GM21381 (cell line): ENCODE results near the gene CD200.

Experiments used
- ATAC-seq: cut with Tn5 transposase; IDR thresholded peaks from one replicate; pipeline ENCODE4 v1.9.1; 2021; ENCODE audit warnings: mild to moderate bottlenecking, moderate library complexity; ENCODE audit not compliant: unreplicated experiment

CD200 gene

DNA sequence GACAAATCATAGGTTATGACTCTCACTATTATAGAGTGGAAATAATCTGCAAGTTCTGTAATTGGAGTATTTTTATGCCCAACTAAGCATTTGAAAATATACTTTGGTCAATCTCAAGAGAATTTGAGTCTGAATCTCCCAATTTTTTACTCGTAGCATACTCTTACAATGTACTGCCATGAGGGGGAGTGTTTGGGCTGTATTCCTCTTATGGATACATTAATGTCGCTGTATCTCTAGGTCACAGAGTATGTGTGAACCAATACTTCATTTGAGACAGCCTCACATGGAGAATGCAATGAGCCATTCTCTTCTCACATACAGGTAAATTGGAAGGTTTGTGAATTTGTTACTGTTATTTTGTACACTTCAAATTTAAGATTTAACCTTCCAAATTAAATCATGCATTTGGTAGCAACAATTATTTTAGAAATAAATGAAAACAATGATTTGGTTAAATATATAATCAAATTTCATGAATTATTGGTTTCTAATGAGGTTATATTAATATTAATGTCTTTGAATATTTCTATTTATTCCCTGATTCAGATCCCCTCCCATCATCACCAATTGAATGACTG is 5.5 kb upstream of the CD200 start:
- peak; percentile 99 for ATAC-seq

- ATAC-seq = no peak
These were observed 1.1 kb upstream of the CD200 start for GRCh38 chr3:112331851-112332250.

- ATAC-seq = peak; percentile 30
These were observed 693 bp downstream of the CD200 start for GRCh38 chr3:112333381-112334317.

GRCh38 chr3:112334691-112335433 is 1.9 kb downstream of the CD200 start:
- no peak for ATAC-seq

DNA sequence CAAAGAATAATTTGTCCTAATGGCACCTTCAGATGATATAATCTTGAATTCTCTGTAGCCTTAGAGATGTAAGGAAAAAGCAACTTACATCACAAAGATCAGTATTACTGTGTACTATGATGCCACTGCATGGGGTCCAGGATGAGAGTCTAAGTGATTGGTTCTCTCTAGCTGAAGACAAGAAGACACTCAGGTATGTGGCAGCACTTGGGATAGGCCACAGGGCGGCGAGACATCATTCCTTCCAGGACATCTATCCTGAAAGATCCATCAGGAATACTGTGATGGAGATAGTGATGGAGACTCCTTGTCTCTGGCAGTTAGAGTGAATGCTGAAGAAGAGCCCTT is 2.5 kb downstream of the CD200 start:
- no peak for ATAC-seq

- no peak for ATAC-seq
These were observed 5.2 kb downstream of the CD200 start for GRCh38 chr3:112338021-112338726.

DNA sequence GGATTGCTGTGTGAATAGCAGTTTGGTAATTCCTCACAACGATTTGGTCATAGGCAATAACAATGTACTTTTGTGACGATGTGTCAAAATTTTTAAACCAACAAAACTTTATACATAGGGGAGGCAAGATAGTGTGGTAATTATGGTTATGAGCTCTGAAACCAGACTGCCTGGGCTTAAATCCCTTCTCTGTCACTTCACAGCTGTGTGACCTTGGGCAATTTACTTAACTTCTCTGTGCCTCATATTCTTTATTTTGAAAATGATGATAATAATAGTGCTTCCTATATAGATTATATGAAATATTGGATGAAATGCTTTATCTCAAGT is 5.7 kb downstream of the CD200 start:
- no peak for ATAC-seq

GRCh38 chr3:112339134-112339533 is 6.2 kb downstream of the CD200 start:
- ATAC-seq = no peak

GRCh38 chr3:112339609-112340008 is 6.7 kb downstream of the CD200 start:
- ATAC-seq = no peak

DNA sequence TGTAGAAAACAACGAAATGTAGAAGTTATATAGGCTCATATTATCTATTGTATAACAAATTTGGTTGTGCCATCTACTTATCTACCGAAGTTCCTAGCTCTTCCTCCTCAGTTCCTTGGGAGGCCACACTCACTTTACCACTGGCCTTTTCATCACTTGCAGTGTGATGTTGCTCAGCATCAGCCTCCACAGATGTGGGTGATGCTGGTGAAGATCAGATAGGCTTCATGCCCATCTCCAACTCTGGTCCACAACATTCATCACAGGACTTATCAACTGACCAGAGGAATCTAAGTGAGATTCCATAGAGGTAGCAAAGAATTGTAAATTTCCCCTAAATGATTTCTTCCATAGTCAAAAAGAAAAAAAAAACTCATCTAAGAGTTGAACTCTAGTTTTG is 8.4 kb downstream of the CD200 start:
- ATAC-seq = no peak

- ATAC-seq = no peak
These were observed 12.7 kb downstream of the CD200 start for GRCh38 chr3:112345681-112346080.

DNA sequence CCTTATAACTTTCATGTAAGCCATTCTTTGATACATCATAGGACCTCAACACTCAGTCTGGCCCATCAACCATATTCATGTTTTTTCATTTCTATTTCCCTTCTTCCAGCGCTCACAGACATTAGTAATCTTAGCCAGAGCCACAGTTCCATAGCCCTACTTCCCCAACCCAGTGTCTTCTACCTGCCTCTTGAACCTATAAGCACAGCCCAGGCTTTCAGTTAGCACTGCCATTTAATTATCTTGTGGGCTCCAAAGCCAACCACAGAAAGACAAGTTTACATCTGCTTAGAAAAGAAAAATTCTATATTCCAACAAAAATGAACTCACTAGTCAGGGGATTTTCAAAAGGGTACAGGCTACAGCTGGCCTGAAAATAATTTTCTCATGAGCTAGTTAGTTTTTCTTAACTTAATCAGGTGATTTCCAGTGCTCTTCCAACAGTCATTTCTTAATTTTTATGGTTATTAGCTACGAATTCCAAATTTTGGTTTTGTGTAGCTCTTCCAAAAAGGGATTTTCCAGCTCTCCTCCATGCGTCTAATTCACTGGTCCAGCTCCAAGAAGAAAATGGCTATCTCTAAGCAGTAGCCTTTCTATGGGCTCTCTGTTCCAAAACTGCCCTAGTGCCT is 13.7 kb downstream of the CD200 start:
- ATAC-seq = no peak

- no peak for ATAC-seq
These were observed 16.0 kb downstream of the CD200 start for GRCh38 chr3:112348943-112349342.

DNA sequence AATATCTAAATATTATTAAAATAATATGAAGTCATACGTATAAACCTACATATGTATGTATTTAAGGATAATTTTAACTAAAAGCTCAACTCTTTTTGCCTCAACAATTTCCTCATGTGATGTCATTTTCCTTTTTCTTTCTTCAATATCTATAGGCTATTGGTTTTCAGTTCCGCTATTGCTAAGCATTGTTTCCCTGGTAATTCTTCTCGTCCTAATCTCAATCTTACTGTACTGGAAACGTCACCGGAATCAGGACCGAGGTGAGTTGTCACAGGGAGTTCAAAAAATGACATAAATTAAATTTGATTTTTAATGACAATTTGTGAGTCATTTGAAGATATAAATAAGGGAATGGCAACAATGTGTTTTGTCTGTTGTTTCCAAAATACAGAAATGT is 16.6 kb downstream of the CD200 start:
- no peak for ATAC-seq

- ATAC-seq = no peak
These were observed 17.3 kb downstream of the CD200 start for GRCh38 chr3:112350018-112350810.

GRCh38 chr3:112351036-112351435 is 18.1 kb downstream of the CD200 start:
- ATAC-seq = no peak

DNA sequence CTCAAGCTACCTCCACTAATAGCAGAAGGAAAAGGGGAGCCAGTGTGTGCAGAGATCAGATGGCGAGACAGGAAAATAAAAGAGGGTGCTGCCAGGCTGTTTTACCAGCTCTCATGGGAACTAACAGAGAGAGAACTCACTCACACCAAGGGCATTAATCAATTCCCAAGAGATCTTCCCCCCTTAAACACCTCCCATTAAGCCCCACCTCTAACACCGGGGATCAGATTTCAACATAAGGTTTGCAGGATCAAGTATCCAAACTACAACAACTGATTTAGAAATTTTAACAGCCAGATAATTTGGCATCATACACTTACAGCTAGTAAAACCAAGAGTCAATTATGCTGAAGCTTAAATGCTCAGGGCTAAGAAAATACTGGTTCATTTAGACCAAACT is 18.9 kb downstream of the CD200 start:
- ATAC-seq = no peak

- no peak for ATAC-seq
These were observed 19.8 kb downstream of the CD200 start for GRCh38 chr3:112352720-112353119.

DNA sequence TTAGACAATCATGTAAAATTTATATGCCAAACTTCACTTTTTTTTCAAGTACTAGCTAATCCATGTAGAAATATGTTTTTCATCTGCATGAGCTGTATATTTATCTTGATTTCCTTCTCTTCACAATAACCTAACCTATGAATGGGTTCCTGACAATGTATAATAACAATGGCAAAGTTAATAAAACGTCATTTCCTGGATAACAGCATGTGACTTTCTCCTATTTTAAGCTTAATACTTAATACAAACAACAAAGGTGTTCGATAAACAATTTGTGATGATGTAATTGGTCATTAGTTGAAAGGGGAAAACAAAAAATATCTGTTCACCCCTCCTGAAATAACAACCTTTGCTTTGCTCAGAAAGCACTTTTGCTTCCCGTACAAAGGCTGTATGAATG is 20.4 kb downstream of the CD200 start:
- ATAC-seq = no peak

GRCh38 chr3:112354642-112355306 is 21.8 kb downstream of the CD200 start:
- no peak for ATAC-seq
